Activated naive CD4-positive, alpha-beta T cell treated with anti-CD3 and anti-CD28 coated beads, Interleukin-2, amount 50 U/mL, for 72 hours (primary cell): ENCODE measurements around the gene PAX2. TPM values are rescaled to one million over a fixed set of nuclear protein-coding genes. Genes with fewer than 3 reads are reported as not detected.

Source experiments
- ATAC-seq, 2 donors: fragments of 150-1000 bp; cut with Tn5 transposase; 2 replicates each; pipeline ENCODE4 v1.10.0; 2021; ENCODE audit warnings: mild to moderate bottlenecking in 2 of 2, moderate library complexity in 2 of 2
- DNase-seq, 2 donors: peaks; one replicate each; pipeline ENCODE4 v3.0.0; 2021 to 2022; ENCODE audit warnings: low spot score in 2 of 2
- H3K27ac Mint-ChIP-seq, 2 donors: one replicate each; pipeline ENCODE4 v1.8.0; 2022; ENCODE audit warnings: mild to moderate bottlenecking in 2 of 2, mixed read lengths in 2 of 2
- H3K36me3 Mint-ChIP-seq, 2 donors: one replicate each; pipeline ENCODE4 v1.8.0; 2022; ENCODE audit warnings: mixed read lengths in 2 of 2
- H3K9me3 Mint-ChIP-seq, 2 donors: one replicate each; pipeline ENCODE4 v1.8.0; 2022; ENCODE audit warnings: mixed read lengths in 2 of 2
- total RNA-seq, 2 donors: library from RNA; stranded (reverse); gene quantifications; one replicate each; pipeline ENCODE4 v1.2.3, GENCODE V29; 2022

The PAX2 gene
- total RNA-seq, 2 donors from 2014 or later, result not detected

DNA sequence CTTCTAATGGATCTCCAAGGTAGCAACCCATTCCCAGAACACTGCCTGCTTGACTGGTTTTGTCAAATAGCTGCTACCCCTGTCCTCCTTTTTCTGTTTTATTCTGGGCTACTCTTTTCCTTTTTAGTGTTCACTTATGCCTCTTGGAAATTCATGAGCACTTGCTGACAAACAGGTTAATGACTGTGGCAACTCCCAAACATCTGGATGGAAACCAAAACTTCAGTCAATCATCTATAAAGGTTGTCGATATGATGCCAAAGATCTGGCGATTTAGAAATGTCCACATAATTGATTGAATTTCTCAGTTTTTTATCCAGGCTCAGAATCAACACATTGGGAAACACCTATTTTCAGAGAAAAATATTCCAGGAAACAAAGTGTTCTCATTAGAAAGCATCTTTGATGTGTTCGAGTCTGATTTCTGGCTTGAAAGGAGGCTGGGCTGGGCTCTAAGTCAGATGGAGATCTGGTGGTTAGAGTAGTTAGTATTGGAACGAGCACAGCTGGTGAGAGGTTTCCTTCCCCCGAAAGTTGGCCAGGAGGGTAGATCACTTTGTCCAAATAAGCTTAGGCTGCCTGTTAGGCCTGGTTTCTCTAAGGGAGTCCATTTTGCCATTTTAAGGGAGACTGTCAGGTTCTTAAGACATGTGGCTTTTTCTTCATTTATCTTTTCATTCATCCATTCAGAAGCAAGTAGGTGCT lies 17.8 kb downstream of the PAX2 start:
- DNase-seq (no peak), ATAC-seq (no peak)
- Mint-ChIP-seq H3K27ac (no peak overlapping the region), H3K9me3 (no peaks in the 10 kb centered on the region), H3K36me3 (no peaks in the 10 kb centered on the region)

DNA sequence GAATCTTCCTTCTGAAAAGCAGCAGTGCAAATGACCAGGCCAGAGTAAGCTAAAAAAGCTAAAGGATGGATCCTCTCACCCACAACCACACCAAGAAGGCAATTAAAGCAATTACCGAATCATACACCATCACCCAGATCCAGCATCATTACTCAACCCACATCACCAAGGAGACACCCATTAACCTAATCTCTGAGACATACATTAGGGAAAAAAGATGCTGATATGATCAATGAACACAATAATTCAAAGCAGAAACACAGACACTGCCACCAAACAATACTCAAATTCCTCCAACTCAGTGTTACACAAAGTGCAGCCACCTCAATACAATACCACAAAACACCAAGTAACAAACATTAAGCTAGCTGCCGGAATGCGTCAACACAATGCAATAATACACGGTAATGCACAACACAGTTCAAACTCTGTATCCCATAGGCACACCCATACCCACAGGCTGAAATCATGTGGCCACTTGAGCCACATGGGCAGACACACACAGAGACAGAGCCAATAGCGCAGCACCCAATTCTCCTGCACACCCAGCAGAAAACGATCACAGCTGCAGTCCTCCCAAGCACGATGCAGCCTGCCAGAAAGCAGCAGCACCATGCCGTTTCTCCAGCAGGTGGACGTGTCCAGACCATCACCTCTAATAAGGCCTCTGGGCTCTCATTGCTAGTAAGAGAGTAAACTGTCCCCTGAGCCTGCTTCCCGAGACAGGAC lies 21.5 kb downstream of the PAX2 start:
- ATAC-seq, result no peak
- DNase-seq, result no peak
- H3K36me3 Mint-ChIP-seq, result no peaks in the 10 kb centered on the region
- no peaks in the 10 kb centered on the region for H3K9me3 Mint-ChIP-seq
- no peak overlapping the region for H3K27ac Mint-ChIP-seq

DNA sequence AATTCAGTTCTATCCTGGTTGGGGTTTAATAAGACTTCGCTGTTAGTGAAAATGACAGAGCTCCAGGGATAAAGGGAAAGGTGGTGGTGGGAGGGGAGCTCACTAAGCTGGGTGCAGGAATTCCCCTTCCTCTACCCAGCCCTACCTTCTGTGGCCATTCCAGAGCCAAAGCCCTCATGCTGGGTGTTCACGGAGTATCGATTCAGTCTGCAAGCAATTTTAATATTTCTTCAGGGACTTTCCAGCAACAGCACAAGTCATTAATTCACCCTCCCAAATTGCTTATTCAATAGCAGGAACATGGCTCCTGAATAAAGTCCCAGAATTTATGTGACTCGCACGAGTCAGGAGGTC lies 22.0 kb downstream of the PAX2 start:
- no peak for ATAC-seq
- Mint-ChIP-seq H3K27ac (no peak overlapping the region), H3K9me3 (no peaks in the 10 kb centered on the region), H3K36me3 (no peaks in the 10 kb centered on the region)
- DNase-seq, result no peak

DNA sequence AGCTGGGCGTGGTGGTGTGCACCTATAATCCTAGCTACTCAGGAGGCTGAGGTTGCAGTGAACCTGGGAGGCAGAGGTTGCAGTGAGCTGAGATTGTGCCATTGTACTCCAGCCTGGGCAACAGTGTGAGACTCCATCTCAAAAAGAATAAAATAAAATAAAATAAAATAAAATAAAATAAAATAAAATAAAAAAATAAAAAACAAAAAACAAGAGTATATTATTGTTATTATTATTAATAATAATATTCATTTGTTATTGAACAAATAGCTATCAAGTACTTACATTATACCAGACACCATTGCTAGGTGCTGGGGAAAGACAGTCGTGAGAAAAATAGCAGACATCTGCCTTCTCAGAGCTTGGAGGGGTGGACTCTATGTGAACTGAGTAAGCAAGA lies 24.1 kb downstream of the PAX2 start:
- ATAC-seq, result no peak
- Mint-ChIP-seq H3K9me3 (no peaks in the 10 kb centered on the region), H3K27ac (no peak overlapping the region), H3K36me3 (no peaks in the 10 kb centered on the region)
- no peak for DNase-seq

DNA sequence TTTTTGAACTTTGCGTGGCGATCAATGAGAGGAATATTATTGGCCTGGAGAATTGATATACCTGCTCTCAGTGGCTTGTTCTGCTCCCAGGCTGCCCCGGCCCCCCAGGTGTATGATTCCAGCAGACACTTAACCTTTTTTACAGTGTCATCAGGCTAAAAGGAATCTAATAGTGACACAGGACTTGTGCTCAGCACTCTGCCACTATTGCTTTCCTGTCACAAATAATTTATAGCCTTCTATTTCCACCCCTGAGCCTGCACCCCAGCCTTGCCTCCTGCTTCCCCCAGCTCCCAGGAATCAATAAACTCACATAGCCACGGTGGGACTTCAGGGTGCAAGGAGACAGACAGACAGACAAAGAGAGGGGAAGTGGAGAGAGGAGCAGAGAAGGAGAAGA lies 28.3 kb downstream of the PAX2 start:
- no peak overlapping the region for H3K27ac Mint-ChIP-seq
- ATAC-seq (no peak), DNase-seq (no peak)
- H3K9me3 Mint-ChIP-seq, result no peaks in the 10 kb centered on the region
- no peaks in the 10 kb centered on the region for H3K36me3 Mint-ChIP-seq

DNA sequence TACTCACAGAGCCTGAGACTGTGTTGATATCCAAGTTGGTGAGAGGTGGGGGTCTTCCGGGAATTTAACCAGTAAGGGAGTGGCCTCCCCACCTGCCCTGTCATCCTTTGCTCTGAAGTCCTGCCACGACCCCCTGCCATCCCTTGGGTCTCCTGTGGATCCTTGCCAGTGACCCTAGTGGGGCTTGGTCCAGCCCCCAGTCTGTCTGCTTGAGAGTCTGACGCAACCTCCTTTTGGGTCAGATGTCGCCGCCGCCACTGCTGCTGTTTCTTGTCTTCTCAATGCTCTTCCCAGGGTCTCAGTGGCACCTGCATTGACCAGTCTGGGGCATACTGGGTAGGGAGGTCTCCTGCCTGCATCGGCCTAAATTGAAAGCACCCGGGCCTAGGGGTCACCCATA lies 28.8 kb downstream of the PAX2 start:
- Mint-ChIP-seq H3K36me3 (no peaks in the 10 kb centered on the region), H3K27ac (no peak overlapping the region), H3K9me3 (no peaks in the 10 kb centered on the region)
- no peak for DNase-seq
- ATAC-seq, result no peak

DNA sequence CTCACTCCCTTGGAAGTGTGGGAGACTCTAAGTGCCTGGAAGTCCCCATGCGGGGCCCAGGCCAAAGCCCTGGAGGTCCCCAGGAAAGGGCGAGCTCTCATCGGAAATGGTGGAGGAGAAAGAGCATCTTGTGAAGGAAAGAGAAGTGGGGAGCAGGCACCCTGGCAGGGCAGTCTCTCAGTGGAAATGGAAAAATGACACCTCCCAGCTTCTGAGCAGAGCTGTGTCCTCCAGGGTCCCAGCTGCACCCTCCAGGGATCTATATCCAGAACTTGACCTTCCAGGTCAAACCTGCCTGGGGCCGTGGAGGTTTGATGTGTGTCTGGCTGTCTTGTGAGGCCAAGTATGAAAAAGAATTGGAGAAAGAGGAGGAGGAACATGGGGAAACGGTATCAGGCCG lies 29.5 kb downstream of the PAX2 start:
- Mint-ChIP-seq H3K27ac (no peak overlapping the region), H3K9me3 (no peaks in the 10 kb centered on the region)
- DNase-seq, result no peak

DNA sequence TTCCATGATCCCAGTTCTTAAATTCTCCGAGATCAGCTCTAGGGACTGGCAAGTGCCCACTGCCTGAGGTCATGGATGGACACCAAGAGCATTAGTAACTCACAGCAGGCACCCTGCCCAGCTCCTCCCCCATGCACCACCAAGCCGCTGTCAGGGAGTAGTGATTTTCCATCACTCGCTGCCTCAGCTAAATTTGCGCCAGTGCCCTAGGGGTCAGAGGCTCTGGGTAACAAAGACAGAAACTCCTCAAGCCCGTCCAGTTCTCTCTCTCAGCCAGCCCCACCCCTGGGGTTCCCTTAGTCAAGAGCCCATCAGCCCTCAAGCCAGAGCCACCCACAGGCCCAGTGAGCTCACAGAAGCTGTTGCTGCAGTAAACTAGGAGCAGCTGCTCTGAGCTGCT lies 30.0 kb downstream of the PAX2 start:
- H3K27ac Mint-ChIP-seq, result no peak overlapping the region
- DNase-seq, result no peak
- no peaks in the 10 kb centered on the region for H3K36me3 Mint-ChIP-seq
- no peaks in the 10 kb centered on the region for H3K9me3 Mint-ChIP-seq
- ATAC-seq, result no peak

More for the DNA sequence above, 29.5 kb downstream of the PAX2 start:
- no peaks in the 10 kb centered on the region for H3K36me3 Mint-ChIP-seq
- ATAC-seq, result no peak

DNA sequence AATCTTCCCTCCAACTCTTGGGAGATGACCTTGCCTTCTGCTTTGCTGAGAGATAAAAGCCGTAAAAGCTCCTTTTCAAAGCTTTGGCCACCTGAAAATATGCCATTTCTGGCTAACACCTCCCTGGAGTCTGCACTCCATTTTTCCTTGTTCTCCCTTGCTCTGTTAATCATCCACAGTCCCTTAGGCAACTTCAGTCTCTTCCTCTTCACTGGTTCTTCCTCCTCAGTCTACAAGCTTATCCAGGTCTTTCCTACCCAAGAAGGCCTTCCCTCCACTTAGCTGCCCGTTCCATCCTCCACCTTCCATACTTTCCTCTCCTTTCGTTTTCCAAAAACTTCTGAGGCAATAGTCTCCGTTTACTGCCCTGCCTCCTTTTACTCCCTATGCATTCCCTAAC lies 30.5 kb downstream of the PAX2 start:
- Mint-ChIP-seq H3K27ac (no peak overlapping the region), H3K9me3 (no peaks in the 10 kb centered on the region)

DNA sequence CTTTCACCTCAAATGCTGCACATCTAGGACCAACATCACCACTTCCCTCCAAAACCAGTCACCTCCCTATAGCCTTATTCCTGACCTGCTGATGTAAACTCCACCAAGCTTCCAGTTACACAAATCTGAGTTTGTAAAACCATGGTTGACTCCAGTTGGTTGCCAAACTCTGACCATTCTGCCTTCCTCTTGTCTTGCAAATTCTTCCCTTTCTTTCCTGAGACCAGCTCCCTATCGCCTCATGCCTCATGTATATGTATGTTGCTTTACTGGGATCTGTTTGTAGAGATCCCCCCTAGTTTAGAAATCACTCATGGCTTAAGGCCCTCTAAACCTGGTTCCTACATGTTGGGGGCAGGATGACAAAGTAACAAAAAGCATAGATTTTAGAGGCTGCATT lies 31.3 kb downstream of the PAX2 start:
- Mint-ChIP-seq H3K36me3 (no peaks in the 10 kb centered on the region), H3K9me3 (no peaks in the 10 kb centered on the region), H3K27ac (no peak overlapping the region)
- ATAC-seq, result no peak
- no peak for DNase-seq

More for the DNA sequence above, 30.5 kb downstream of the PAX2 start:
- H3K36me3 Mint-ChIP-seq, result no peaks in the 10 kb centered on the region
- no peak for ATAC-seq
- DNase-seq, result no peak

DNA sequence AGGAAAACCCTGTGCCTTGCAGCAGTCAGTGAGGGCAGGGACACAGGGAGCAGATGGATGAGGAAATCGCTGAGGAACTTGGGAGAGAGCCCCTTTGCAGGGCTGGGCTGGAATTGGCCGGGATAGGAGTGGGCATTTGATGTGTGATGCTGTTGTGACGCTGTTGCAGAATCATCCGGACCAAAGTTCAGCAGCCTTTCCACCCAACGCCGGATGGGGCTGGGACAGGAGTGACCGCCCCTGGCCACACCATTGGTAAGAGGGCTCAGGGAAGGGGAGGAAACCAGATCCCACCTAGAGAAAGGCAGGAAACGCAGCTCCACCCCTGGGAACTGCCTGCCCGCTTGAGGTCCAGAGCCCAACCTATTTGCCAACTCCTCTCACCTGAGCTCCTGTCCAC lies 33.9 kb downstream of the PAX2 start:
- no peak for ATAC-seq
- H3K9me3 Mint-ChIP-seq, result no peaks in the 10 kb centered on the region
- H3K27ac Mint-ChIP-seq, result no peak overlapping the region
- H3K36me3 Mint-ChIP-seq, result no peaks in the 10 kb centered on the region
- no peak for DNase-seq

DNA sequence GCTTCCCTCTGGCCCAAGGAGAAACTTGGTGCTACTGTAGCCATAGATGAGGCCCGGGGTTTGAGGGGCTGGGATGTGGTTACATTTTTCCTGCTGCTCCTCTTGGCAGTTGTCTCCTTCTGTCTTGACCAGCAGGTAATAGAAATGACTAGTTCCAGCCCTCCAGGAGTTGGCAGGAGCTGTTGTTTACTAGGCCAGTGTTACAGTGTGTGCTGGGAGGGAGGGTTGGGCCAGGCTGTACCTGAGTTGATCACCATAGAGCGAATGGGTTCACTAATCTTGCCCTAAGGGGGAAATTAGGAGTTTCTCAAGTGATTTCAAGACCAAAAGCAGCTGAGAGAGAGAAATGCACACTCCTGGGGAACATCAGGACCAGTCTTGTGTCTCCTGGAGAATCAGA lies 34.9 kb downstream of the PAX2 start:
- Mint-ChIP-seq H3K9me3 (no peaks in the 10 kb centered on the region), H3K27ac (no peak overlapping the region)
- ATAC-seq, result no peak

DNA sequence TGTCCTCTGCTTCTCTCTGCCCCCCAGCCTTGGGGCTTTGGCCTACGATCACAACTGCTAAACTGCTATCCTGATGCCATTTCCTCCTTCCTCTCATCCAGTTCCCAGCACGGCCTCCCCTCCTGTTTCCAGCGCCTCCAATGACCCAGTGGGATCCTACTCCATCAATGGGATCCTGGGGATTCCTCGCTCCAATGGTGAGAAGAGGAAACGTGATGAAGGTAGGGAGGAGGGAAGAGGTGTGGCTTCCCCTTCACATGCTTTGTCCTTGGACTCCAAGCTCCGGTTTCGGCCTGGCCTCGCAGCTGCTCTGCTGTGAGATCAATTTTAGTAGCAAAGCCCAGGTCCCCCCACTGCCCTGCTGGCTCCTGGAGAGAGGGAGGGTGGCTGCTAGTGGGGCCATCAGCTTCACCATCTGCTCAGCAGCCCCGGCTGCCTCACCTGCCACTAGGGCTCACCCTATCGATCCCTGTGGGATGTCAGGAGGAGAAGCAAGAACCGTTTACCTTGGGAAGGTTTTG lies 35.8 kb downstream of the PAX2 start:
- Mint-ChIP-seq H3K36me3 (no peaks in the 10 kb centered on the region), H3K9me3 (no peaks in the 10 kb centered on the region), H3K27ac (no peak overlapping the region)
- no peak for ATAC-seq
- DNase-seq, result no peak

More for the DNA sequence above, 34.9 kb downstream of the PAX2 start:
- no peaks in the 10 kb centered on the region for H3K36me3 Mint-ChIP-seq
- DNase-seq, result no peak

DNA sequence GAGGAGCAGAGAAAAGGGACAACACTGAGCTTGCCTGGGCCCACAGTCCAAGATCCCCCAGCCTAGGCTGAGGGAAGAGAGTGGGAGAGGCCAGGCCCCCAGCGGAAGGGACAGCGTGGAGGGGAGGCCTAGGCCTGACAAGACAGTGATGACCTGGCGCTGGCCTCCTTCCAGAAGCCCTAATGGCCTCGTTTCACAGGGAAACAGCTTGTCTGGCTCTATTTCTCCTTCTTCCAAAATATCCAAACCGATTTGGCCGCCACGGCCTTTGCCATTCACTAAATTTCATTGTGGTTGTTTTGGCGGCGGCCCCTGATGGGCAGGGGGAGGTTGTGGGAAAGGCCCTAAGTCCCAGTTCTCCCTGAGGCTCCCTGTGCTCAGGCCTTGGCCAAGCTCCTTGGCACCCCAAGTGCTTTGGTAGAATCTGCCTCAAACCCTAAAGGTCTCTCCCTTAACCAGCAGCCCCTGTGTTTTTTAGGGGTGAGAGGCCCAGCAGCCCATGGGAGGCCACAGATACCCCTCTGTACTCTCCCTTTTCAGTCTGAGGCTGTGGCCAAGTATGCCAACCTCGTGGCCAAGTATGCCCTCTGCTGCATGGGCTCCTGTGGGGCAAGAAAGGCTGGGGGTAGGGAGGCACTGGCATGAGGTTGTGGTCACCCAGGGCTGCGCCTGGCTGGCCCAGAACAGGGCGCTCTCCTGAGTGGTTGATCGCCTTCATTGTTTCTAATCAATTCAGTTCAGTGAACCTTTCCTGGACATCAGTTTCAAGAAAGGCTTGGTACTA lies 37.3 kb downstream of the PAX2 start:
- no peaks in the 10 kb centered on the region for H3K9me3 Mint-ChIP-seq
- ATAC-seq (no peak), DNase-seq (no peak)
- H3K36me3 Mint-ChIP-seq, result no peaks in the 10 kb centered on the region
- H3K27ac Mint-ChIP-seq, result peak overlapping the region in 1 of 2 donors; percentile 5

DNA sequence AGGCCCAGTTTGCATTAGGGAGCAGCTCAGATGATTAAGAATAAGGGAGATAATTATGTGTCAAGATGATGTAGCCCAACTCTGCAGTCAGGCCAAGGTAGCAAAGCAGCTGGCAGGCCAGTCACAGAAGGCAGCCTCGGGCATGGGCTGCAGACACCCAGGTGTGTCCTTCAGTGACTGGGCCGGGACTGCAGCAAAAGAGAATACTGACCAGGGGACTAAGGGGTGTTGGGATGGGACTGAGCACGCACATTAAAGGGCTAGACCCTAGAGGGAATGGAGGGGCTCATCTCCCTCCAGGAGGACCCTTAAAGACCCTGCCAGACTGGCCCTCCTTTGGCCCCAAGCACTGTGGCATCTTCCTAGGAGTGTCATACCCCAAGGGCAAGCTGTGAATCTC lies 38.7 kb downstream of the PAX2 start:
- ATAC-seq (no peak), DNase-seq (no peak)
- no peak overlapping the region for H3K27ac Mint-ChIP-seq
- H3K36me3 Mint-ChIP-seq, result no peaks in the 10 kb centered on the region
- H3K9me3 Mint-ChIP-seq, result no peaks in the 10 kb centered on the region

DNA sequence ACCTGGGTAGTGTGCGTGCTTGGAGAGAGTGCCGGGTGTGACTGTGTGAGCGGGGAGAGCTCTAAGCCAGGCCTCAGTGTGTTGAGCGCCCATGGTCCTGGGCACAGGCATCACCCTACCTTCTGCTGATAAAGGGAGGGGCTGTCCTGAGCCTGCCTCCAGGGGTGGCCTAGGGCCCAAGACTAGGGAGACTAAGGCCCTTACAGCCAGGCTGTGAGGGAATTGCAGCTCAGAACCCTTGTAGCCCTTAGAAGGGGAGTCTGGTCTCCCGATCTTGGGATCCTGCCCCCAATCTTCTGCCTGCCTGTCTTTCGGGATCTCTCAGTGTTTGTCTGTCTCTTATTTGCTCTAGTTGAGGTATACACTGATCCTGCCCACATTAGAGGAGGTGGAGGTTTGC lies 41.2 kb downstream of the PAX2 start:
- no peak for DNase-seq
- no peak overlapping the region for H3K27ac Mint-ChIP-seq
- no peaks in the 10 kb centered on the region for H3K9me3 Mint-ChIP-seq
- no peak for ATAC-seq
- no peaks in the 10 kb centered on the region for H3K36me3 Mint-ChIP-seq
